Measurements from ENCODE around the gene MRAS.

MRAS gene

DNA sequence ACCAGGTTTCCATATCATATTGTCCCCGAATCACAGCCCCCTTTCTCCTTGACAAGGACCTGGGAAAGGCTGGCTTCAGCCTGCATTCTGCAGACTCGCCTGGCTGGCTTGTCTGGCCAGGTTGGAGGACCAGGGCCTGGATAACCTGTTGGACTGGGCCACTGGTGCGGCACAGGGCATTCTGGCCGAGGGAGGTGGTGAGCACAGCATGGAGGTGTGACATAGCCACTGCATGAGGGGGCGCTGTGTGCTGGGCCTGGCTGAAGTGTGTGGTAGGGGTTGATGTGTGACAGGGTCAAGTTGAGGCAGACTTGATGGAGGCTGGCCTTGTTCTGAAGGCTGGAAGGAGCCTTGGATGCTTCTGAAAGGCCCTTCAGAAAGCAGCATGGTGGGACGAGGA is 88.9 kb downstream of the MRAS start:
- no peak for DNase-seq (ENCODE audit: low read depth)
- no peak overlapping the region for H3K4me3 ChIP-seq (ENCODE audit: low read length)
- TF ChIP-seq, protein P1, sequence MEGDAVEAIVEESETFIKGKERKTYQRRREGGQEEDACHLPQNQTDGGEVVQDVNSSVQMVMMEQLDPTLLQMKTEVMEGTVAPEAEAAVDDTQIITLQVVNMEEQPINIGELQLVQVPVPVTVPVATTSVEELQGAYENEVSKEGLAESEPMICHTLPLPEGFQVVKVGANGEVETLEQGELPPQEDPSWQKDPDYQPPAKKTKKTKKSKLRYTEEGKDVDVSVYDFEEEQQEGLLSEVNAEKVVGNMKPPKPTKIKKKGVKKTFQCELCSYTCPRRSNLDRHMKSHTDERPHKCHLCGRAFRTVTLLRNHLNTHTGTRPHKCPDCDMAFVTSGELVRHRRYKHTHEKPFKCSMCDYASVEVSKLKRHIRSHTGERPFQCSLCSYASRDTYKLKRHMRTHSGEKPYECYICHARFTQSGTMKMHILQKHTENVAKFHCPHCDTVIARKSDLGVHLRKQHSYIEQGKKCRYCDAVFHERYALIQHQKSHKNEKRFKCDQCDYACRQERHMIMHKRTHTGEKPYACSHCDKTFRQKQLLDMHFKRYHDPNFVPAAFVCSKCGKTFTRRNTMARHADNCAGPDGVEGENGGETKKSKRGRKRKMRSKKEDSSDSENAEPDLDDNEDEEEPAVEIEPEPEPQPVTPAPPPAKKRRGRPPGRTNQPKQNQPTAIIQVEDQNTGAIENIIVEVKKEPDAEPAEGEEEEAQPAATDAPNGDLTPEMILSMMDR (conservative IDR thresholded peaks at IDR 0.05; ENCODE audit: low read length) = no peak

- DNase-seq (ENCODE audit: low read depth) = peak; percentile 60
- H3K4me3 ChIP-seq (ENCODE audit: low read length) = no peak overlapping the region
- TF ChIP-seq, protein P1 (conservative IDR thresholded peaks at IDR 0.05; ENCODE audit: low read length) = no peak
Observed at GRCh38 chr3:138438896-138439295, 90.5 kb downstream of the MRAS start.

GRCh38 chr3:138439646-138440045 is 91.3 kb downstream of the MRAS start:
- peak; percentile 47 for DNase-seq (ENCODE audit: low read depth)
- H3K4me3 ChIP-seq (ENCODE audit: low read length) = no peak overlapping the region
- TF ChIP-seq, protein P1 (conservative IDR thresholded peaks at IDR 0.05; ENCODE audit: low read length) = no peak

DNA sequence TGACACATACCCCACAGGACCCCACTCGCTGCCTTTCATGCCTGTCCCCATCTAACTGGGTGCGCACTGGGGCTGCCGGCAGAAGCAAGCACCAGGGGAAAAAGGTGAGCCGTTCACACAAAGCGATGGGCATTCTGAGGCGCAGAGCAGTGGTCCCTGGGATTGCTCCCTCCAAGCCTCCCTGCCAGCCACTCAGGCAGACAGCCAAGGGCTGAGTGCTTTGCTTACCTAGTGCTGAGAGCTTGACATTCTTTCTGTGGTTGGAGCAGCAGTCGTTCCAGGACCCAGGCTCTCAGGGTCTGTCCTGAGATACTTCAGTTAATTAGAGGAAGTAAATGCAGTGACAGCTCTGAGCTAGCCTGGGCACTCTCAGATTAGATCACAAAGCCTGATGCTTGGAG is 91.7 kb downstream of the MRAS start:
- no peak overlapping the region for H3K4me3 ChIP-seq (ENCODE audit: low read length)
- peak; percentile 71 for DNase-seq (ENCODE audit: low read depth)
- TF ChIP-seq, protein P1 (conservative IDR thresholded peaks at IDR 0.05; ENCODE audit: low read length) = no peak

DNA sequence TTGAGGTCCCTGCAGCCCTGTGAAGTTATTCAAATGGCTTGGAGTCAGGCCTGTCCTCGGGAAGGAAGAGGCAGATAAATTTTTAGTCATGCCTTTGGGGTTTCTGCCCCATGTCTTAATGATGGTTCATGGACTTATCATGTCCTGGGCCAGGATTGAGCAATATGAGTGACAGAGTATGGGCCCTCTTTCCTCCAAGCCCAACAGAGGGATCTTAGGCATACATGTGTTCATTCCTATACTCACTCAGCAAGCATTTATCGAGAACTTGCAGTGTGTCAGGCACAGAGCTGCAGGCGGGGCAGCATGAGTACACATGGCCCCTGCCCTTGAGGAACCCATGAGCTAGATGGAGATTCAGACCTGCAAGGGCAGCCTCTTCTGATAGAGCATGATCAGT is 92.2 kb downstream of the MRAS start:
- DNase-seq (ENCODE audit: low read depth) = peak; percentile 82
- TF ChIP-seq, protein P1 (conservative IDR thresholded peaks at IDR 0.05; ENCODE audit: low read length) = no peak

DNA sequence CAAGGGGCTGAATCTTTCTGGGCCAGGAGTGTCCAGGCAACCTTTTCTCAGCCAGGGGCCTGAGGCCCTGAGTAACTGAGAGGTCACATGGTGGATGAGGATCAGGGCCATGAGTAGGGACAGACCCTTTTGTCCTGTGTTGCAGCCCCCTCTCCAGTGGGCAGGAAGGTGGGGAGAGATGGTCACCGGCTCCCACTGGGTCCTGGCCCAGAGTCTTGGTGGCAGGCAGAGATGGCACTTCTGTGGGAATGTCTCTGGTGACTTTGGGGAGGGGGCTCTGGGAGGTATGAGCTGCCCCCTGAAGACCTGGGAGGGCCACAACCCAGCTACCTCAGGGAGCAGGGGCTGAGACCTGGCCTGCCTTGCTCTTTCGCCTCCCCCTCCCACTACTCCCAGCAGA is 92.9 kb downstream of the MRAS start:
- TF ChIP-seq, protein P1 (conservative IDR thresholded peaks at IDR 0.05; ENCODE audit: low read length) = no peak
- DNase-seq (ENCODE audit: low read depth) = no peak
- H3K4me3 ChIP-seq (ENCODE audit: low read length) = no peak overlapping the region

More for the DNA sequence above, 92.2 kb downstream of the MRAS start:
- no peak overlapping the region for H3K4me3 ChIP-seq (ENCODE audit: low read length)

GRCh38 chr3:138441742-138442141 is 93.4 kb downstream of the MRAS start:
- no peak overlapping the region for H3K4me3 ChIP-seq (ENCODE audit: low read length)
- DNase-seq (ENCODE audit: low read depth) = peak; percentile 28
- TF ChIP-seq, protein P1 (conservative IDR thresholded peaks at IDR 0.05; ENCODE audit: low read length) = no peak
